Measurements from ENCODE around the gene MCCC2. TPM values are rescaled to one million over a fixed set of nuclear protein-coding genes. Genes with fewer than 3 reads are reported as not detected.

Gene MCCC2
- total and polyA plus RNA-seq, 4 donors = 28.0 to 82.4 (median 61.8) TPM

DNA sequence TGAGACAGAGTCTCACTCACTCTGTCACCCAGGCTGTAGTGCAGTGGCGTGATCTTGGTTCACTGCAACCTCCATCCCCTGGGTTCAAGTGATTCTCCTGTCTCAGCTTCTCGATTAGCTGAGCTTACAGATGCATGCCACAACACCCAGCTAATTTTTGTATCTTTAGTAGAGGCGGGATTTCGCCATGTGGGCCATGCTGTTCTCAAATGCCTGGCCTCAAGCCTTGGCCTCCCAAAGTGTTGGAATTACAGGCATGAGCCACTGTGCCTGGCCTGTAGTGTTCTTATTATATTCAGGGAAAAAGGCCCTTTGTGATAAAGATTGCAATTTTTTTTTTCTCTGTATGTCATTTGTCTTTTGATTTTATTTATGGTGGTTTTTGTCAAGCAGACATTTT, 24.0 kb upstream of the MCCC2 start:
- Histone ChIP-seq H3K27ac (ENCODE audit: low read depth in 1 of 2, low read length in 2 of 2) (no peak overlapping the region), H3K9ac (ENCODE audit: low read depth in 1 of 2, low read length in 2 of 2) (no peak overlapping the region), H3K4me1 (ENCODE audit: control insufficient read depth in 4 of 4, insufficient read depth in 4 of 4, low read length in 3 of 4) (no peaks in the 10 kb centered on the region), H3K27me3 (ENCODE audit: control insufficient read depth in 4 of 4, insufficient read depth in 4 of 4, low read length in 3 of 4) (no peaks in the 10 kb centered on the region), H3K36me3 (ENCODE audit: control insufficient read depth in 4 of 4, insufficient read depth in 3 of 4, low read depth in 1 of 4, low read length in 3 of 4) (peaks cover 8 to 40% (median 24%) of the 10 kb centered on the region in 4 donors), H3K9me3 (ENCODE audit: control insufficient read depth in 4 of 4, low read length in 3 of 4) (no peaks in the 10 kb centered on the region), H3K4me3 (ENCODE audit: low read depth in 1 of 3, low read length in 3 of 3) (no peak overlapping the region)
- no peak for DNase-seq (ENCODE audit: low spot score)
- 98% methylated on average over 4 of the region's 4 CpGs for WGBS
- no peak for TF ChIP-seq YY1 (IDR thresholded peaks at IDR 0.05)
- TF ChIP-seq SP1 (IDR thresholded peaks at IDR 0.05) = no peak
- TF ChIP-seq FOXA2 (IDR thresholded peaks at IDR 0.05) = no peak
- TF ChIP-seq HNF4A (conservative IDR thresholded peaks at IDR 0.05) = no peak
- TF ChIP-seq, protein P1, sequence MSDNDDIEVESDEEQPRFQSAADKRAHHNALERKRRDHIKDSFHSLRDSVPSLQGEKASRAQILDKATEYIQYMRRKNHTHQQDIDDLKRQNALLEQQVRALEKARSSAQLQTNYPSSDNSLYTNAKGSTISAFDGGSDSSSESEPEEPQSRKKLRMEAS (IDR thresholded peaks at IDR 0.05) = no peak

DNA sequence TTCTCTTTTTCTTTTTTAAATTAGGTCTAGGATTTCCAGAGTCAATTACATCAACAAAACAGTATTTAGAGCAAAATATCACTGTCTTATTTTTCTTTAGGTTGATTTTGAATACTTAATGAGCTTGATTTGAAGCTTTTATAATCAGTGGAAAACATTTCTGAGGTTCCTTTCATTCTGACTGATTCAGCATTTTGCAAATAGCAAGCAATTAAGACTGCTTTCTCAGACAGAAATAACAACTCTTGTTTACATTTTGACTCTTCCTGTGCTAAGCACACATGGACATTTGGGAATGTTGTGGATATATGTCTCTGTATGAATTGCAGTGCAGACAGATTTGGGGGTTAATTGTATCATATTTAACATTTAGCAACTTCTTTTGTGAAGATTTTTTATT, 22.2 kb upstream of the MCCC2 start:
- no peak for TF ChIP-seq SP1 (IDR thresholded peaks at IDR 0.05)
- TF ChIP-seq, protein P2, sequence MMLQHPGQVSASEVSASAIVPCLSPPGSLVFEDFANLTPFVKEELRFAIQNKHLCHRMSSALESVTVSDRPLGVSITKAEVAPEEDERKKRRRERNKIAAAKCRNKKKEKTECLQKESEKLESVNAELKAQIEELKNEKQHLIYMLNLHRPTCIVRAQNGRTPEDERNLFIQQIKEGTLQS (IDR thresholded peaks at IDR 0.05) = no peak
- TF ChIP-seq, protein P3, sequence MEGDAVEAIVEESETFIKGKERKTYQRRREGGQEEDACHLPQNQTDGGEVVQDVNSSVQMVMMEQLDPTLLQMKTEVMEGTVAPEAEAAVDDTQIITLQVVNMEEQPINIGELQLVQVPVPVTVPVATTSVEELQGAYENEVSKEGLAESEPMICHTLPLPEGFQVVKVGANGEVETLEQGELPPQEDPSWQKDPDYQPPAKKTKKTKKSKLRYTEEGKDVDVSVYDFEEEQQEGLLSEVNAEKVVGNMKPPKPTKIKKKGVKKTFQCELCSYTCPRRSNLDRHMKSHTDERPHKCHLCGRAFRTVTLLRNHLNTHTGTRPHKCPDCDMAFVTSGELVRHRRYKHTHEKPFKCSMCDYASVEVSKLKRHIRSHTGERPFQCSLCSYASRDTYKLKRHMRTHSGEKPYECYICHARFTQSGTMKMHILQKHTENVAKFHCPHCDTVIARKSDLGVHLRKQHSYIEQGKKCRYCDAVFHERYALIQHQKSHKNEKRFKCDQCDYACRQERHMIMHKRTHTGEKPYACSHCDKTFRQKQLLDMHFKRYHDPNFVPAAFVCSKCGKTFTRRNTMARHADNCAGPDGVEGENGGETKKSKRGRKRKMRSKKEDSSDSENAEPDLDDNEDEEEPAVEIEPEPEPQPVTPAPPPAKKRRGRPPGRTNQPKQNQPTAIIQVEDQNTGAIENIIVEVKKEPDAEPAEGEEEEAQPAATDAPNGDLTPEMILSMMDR (IDR thresholded peaks at IDR 0.05; ENCODE audit: low read depth, low read length, missing input control) = no peak
- TF ChIP-seq, protein P4, sequence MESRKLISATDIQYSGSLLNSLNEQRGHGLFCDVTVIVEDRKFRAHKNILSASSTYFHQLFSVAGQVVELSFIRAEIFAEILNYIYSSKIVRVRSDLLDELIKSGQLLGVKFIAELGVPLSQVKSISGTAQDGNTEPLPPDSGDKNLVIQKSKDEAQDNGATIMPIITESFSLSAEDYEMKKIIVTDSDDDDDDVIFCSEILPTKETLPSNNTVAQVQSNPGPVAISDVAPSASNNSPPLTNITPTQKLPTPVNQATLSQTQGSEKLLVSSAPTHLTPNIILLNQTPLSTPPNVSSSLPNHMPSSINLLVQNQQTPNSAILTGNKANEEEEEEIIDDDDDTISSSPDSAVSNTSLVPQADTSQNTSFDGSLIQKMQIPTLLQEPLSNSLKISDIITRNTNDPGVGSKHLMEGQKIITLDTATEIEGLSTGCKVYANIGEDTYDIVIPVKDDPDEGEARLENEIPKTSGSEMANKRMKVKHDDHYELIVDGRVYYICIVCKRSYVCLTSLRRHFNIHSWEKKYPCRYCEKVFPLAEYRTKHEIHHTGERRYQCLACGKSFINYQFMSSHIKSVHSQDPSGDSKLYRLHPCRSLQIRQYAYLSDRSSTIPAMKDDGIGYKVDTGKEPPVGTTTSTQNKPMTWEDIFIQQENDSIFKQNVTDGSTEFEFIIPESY (IDR thresholded peaks at IDR 0.05) = no peak
- TF ChIP-seq GABPA (IDR thresholded peaks at IDR 0.05 in 1 of 2, conservative IDR thresholded peaks at IDR 0.05 in 1 of 2) = no peak
- no peak for TF ChIP-seq TAF1 (conservative IDR thresholded peaks at IDR 0.05)
- TF ChIP-seq, protein P5, sequence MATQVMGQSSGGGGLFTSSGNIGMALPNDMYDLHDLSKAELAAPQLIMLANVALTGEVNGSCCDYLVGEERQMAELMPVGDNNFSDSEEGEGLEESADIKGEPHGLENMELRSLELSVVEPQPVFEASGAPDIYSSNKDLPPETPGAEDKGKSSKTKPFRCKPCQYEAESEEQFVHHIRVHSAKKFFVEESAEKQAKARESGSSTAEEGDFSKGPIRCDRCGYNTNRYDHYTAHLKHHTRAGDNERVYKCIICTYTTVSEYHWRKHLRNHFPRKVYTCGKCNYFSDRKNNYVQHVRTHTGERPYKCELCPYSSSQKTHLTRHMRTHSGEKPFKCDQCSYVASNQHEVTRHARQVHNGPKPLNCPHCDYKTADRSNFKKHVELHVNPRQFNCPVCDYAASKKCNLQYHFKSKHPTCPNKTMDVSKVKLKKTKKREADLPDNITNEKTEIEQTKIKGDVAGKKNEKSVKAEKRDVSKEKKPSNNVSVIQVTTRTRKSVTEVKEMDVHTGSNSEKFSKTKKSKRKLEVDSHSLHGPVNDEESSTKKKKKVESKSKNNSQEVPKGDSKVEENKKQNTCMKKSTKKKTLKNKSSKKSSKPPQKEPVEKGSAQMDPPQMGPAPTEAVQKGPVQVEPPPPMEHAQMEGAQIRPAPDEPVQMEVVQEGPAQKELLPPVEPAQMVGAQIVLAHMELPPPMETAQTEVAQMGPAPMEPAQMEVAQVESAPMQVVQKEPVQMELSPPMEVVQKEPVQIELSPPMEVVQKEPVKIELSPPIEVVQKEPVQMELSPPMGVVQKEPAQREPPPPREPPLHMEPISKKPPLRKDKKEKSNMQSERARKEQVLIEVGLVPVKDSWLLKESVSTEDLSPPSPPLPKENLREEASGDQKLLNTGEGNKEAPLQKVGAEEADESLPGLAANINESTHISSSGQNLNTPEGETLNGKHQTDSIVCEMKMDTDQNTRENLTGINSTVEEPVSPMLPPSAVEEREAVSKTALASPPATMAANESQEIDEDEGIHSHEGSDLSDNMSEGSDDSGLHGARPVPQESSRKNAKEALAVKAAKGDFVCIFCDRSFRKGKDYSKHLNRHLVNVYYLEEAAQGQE (IDR thresholded peaks at IDR 0.05) = no peak
- TF ChIP-seq RAD21 (IDR thresholded peaks at IDR 0.05) = no peak
- no peak for TF ChIP-seq FOXA2 (IDR thresholded peaks at IDR 0.05)
- TF ChIP-seq YY1 (IDR thresholded peaks at IDR 0.05) = no peak
- TF ChIP-seq HNF4A (conservative IDR thresholded peaks at IDR 0.05) = no peak
- TF ChIP-seq RXRA (IDR thresholded peaks at IDR 0.05) = no peak
- TF ChIP-seq, protein P1 (IDR thresholded peaks at IDR 0.05) = no peak
- no peak for TF ChIP-seq HNF4G (IDR thresholded peaks at IDR 0.05)
- no peak for TF ChIP-seq EGR1 (IDR thresholded peaks at IDR 0.05; ENCODE audit: low read depth in 2 of 2)
- TF ChIP-seq NR2F2 (IDR thresholded peaks at IDR 0.05) = no peak
- no peak for TF ChIP-seq JUND (IDR thresholded peaks at IDR 0.05)
- no peak for TF ChIP-seq FOXA1 (IDR thresholded peaks at IDR 0.05)
- no peak overlapping the region for H3K4me3 ChIP-seq (ENCODE audit: low read depth in 1 of 3, low read length in 3 of 3)
- no peaks in the 10 kb centered on the region for H3K4me1 ChIP-seq (ENCODE audit: control insufficient read depth in 4 of 4, insufficient read depth in 4 of 4, low read length in 3 of 4)
- no peaks in the 10 kb centered on the region for H3K9me3 ChIP-seq (ENCODE audit: control insufficient read depth in 4 of 4, low read length in 3 of 4)
- DNase-seq (ENCODE audit: low spot score) = no peak
- no peak overlapping the region for H3K27ac ChIP-seq (ENCODE audit: low read depth in 1 of 2, low read length in 2 of 2)
- H3K27me3 ChIP-seq (ENCODE audit: control insufficient read depth in 4 of 4, insufficient read depth in 4 of 4, low read length in 3 of 4) = no peaks in the 10 kb centered on the region
- H3K36me3 ChIP-seq (ENCODE audit: control insufficient read depth in 4 of 4, insufficient read depth in 3 of 4, low read depth in 1 of 4, low read length in 3 of 4) = peaks cover 5 to 36% (median 23%) of the 10 kb centered on the region in 4 donors
- H3K9ac ChIP-seq (ENCODE audit: low read depth in 1 of 2, low read length in 2 of 2) = no peak overlapping the region
